Astrocyte (in vitro differentiated cells and primary cell): Measurements from ENCODE around the gene RBMXL3.
"Not testable (repeated sequence)": the region's sequence is repeated elsewhere in the genome, so short reads cannot be mapped to it uniquely, and the experiment has no call there.

ENCODE experiments used
- CTCF ChIP-seq: IDR thresholded peaks from 2 replicates; pipeline ENCODE4 v1.5.1; 2011; ENCODE audit warnings: low read depth, mild to moderate bottlenecking, inconsistent platforms, low read length, moderate library complexity; ENCODE audit not compliant: insufficient read depth
- EZH2 ChIP-seq: IDR thresholded peaks from 2 replicates; pipeline ENCODE4 v1.6.1; 2012; ENCODE audit warnings: mild to moderate bottlenecking, low read length, inconsistent platforms; ENCODE audit not compliant: insufficient read depth

- not testable (repeated sequence) for TF ChIP-seq EZH2, CTCF
Measured at GRCh38 chrX:115209547-115209946, 20.3 kb downstream of the RBMXL3 start.
